OCI-LY3 (cell line): ENCODE data around the gene LSM3.

Source experiments
- CTCF ChIP-seq: fragments of 200-600, 300-600 bp; sonication (generic); IDR thresholded peaks from 2 replicates; pipeline ENCODE4 v1.5.1; 2014; ENCODE audit warnings: antibody characterized with exemption, low read length, low read depth
- EZH2phosphoT487 ChIP-seq: fragments of 200-600 bp; shearing (Covaris generic); IDR thresholded peaks from 2 replicates; pipeline ENCODE4 v1.6.1; 2018; ENCODE audit warnings: antibody characterized with exemption, mixed run types, low read depth

- TF ChIP-seq CTCF, result no peak
- no peak for TF ChIP-seq EZH2phosphoT487
These were observed 41.2 kb upstream of the LSM3 start for GRCh38 chr3:14137445-14137844.
